OCI-LY1 (cell line): ENCODE measurements around the gene GRHL1.

Source experiments
- H2AFZ ChIP-seq: fragments of 200-600 bp; sonication (generic), shearing (Covaris generic); 2 replicates; pipeline ENCODE4 v1.6.0; 2014; ENCODE audit warnings: antibody characterized with exemption, mild to moderate bottlenecking, low read length
- H3F3A ChIP-seq: fragments of 200-600 bp; sonication (generic), shearing (Covaris generic); 2 replicates; pipeline ENCODE4 v1.6.0; 2014; ENCODE audit warnings: mild to moderate bottlenecking, antibody characterized with exemption, low read length, moderate library complexity; ENCODE audit not compliant: insufficient read depth
- H3K27ac ChIP-seq: fragments of 200-600 bp; sonication (generic); 2 replicates; pipeline ENCODE4 v1.5.1; 2014; ENCODE audit warnings: low read length, mixed run types, mild to moderate bottlenecking, low read depth; ENCODE audit not compliant: poor library complexity, severe bottlenecking
- H3K27me3 ChIP-seq: fragments of 200-600 bp; sonication (generic); 2 replicates; pipeline ENCODE4 v1.6.0; 2014; ENCODE audit warnings: antibody characterized with exemption, mild to moderate bottlenecking, low read length, moderate library complexity; ENCODE audit not compliant: insufficient read depth
- H3K36me3 ChIP-seq: fragments of 200-600 bp; sonication (generic); 2 replicates; pipeline ENCODE4 v1.6.1; 2014; ENCODE audit warnings: mild to moderate bottlenecking, antibody characterized with exemption, low read length, moderate library complexity, mixed read lengths; ENCODE audit not compliant: insufficient read depth
- H3K4me1 ChIP-seq: fragments of 200-600 bp; sonication (generic); 2 replicates; pipeline ENCODE4 v1.5.1; 2014; ENCODE audit warnings: mild to moderate bottlenecking, low read length, moderate library complexity; ENCODE audit not compliant: insufficient read depth, severe bottlenecking
- H3K4me2 ChIP-seq: fragments of 200-600 bp; sonication (generic), shearing (Covaris generic); 2 replicates; pipeline ENCODE4 v1.6.1; 2014; ENCODE audit warnings: low read length
- H3K4me3 ChIP-seq: fragments of 200-600 bp; sonication (generic); 2 replicates; pipeline ENCODE4 v1.5.1; 2014; ENCODE audit warnings: low read length, low read depth, mild to moderate bottlenecking, mixed read lengths; ENCODE audit not compliant: poor library complexity, severe bottlenecking
- H3K79me2 ChIP-seq: fragments of 200-600 bp; shearing (Covaris generic); 2 replicates; pipeline ENCODE4 v1.6.1; 2016; ENCODE audit warnings: mixed run types, low read length, mixed read lengths; ENCODE audit not compliant: insufficient read depth
- H3K9ac ChIP-seq: fragments of 200-600 bp; sonication (generic), shearing (Covaris generic); 2 replicates; pipeline ENCODE4 v1.6.1; 2014; ENCODE audit warnings: mild to moderate bottlenecking, low read length, mixed read lengths
- H3K9me2 ChIP-seq: fragments of 200-600 bp; sonication (generic), shearing (Covaris generic); 2 replicates; pipeline ENCODE4 v1.6.1; 2014; ENCODE audit warnings: low read depth, mild to moderate bottlenecking, low read length, mixed read lengths
- H3K9me3 ChIP-seq: fragments of 200-600 bp; shearing (Covaris generic); 2 replicates; pipeline ENCODE4 v1.6.1; 2014; ENCODE audit warnings: low read length, mixed read lengths
- H4K20me1 ChIP-seq: fragments of 200-600 bp; sonication (generic), shearing (Covaris generic); 2 replicates; pipeline ENCODE4 v1.6.0; 2016; ENCODE audit warnings: mild to moderate bottlenecking, low read length; ENCODE audit not compliant: insufficient read depth
- CTCF ChIP-seq: fragments of 200-600 bp; sonication (generic), shearing (Covaris generic); IDR thresholded peaks from 2 replicates; pipeline ENCODE4 v1.5.1; 2017; ENCODE audit warnings: mild to moderate bottlenecking, antibody characterized with exemption, low read length, moderate library complexity, mixed read lengths
- EZH2 ChIP-seq: fragments of 200-600 bp; sonication (generic), shearing (Covaris generic); IDR thresholded peaks from 2 replicates; pipeline ENCODE4 v1.8.0; 2017; ENCODE audit warnings: borderline replicate concordance, mixed run types, mild to moderate bottlenecking, antibody characterized with exemption, low read length, moderate library complexity, mixed read lengths

The GRHL1 gene

GRCh38 chr2:9952286-9952737 lies 819 bp downstream of the GRHL1 start:
- H3K27ac ChIP-seq = no peak overlapping the region
- peak overlapping the region; percentile 76 for H3K9ac ChIP-seq
- peaks cover 17% of the 10 kb centered on the region for H3K4me1 ChIP-seq
- H3K27me3 ChIP-seq = no peaks in the 10 kb centered on the region
- H3K4me2 ChIP-seq = peak overlapping the region; percentile 88
- H3K4me3 ChIP-seq = peak overlapping the region; percentile 89
- TF ChIP-seq CTCF (no peak), EZH2 (no peak)
- no peaks in the 10 kb centered on the region for H3K36me3 ChIP-seq
- H3F3A ChIP-seq = no peaks in the 10 kb centered on the region
- no peaks in the 10 kb centered on the region for H4K20me1 ChIP-seq
- no peaks in the 10 kb centered on the region for H3K79me2 ChIP-seq
- no peak overlapping the region for H2AFZ ChIP-seq
- H3K9me2 ChIP-seq = no peaks in the 10 kb centered on the region
- H3K9me3 ChIP-seq = no peaks in the 10 kb centered on the region

GRCh38 chr2:9952856-9953503 lies 1.5 kb downstream of the GRHL1 start:
- H3K9me2 ChIP-seq = no peaks in the 10 kb centered on the region
- peaks cover 17% of the 10 kb centered on the region for H3K4me1 ChIP-seq
- no peaks in the 10 kb centered on the region for H3K79me2 ChIP-seq
- 0 out of 2 replicates have a peak overlapping the region, but pooled peaks have one; percentile 5 for H2AFZ ChIP-seq
- no peak overlapping the region for H3K27ac ChIP-seq
- H3K4me2 ChIP-seq = peak overlapping the region; percentile 88
- no peaks in the 10 kb centered on the region for H3K36me3 ChIP-seq
- peak overlapping the region; percentile 76 for H3K9ac ChIP-seq
- no peaks in the 10 kb centered on the region for H4K20me1 ChIP-seq
- no peaks in the 10 kb centered on the region for H3K9me3 ChIP-seq
- H3K4me3 ChIP-seq = peak overlapping the region; percentile 89
- H3K27me3 ChIP-seq = no peaks in the 10 kb centered on the region
- no peaks in the 10 kb centered on the region for H3F3A ChIP-seq
- TF ChIP-seq CTCF (no peak), EZH2 (no peak)

- no peak overlapping the region for H3K27ac ChIP-seq
- H3K27me3 ChIP-seq = no peaks in the 10 kb centered on the region
- H3K4me1 ChIP-seq = peaks cover 17% of the 10 kb centered on the region
- no peak overlapping the region for H3K9ac ChIP-seq
- no peaks in the 10 kb centered on the region for H3K36me3 ChIP-seq
- no peaks in the 10 kb centered on the region for H3F3A ChIP-seq
- H3K9me3 ChIP-seq = no peaks in the 10 kb centered on the region
- no peak overlapping the region for H3K4me3 ChIP-seq
- no peaks in the 10 kb centered on the region for H4K20me1 ChIP-seq
- no peaks in the 10 kb centered on the region for H3K79me2 ChIP-seq
- H3K4me2 ChIP-seq = no peak overlapping the region
- H3K9me2 ChIP-seq = no peaks in the 10 kb centered on the region
- H2AFZ ChIP-seq = no peak overlapping the region
- TF ChIP-seq CTCF (no peak), EZH2 (no peak)
These were observed 2.6 kb downstream of the GRHL1 start for GRCh38 chr2:9954136-9954535.
